Measurements from ENCODE around the gene RPS3A. TPM values are rescaled to one million over a fixed set of nuclear protein-coding genes. Genes with fewer than 3 reads are reported as not detected.
"Not testable (repeated sequence)": the region's sequence is repeated elsewhere in the genome, so short reads cannot be mapped to it uniquely, and the experiment has no call there.

The RPS3A gene
- total RNA-seq, 2 donors from 2014 or later: 2,606 to 2,707 TPM

- H3K9me3 Mint-ChIP-seq; H3K36me3 Mint-ChIP-seq (ENCODE audit: insufficient read depth in 2 of 2); DNase-seq; H3K4me3 Mint-ChIP-seq; H3K4me1 Mint-ChIP-seq (ENCODE audit: low read depth); ATAC-seq (replicated peaks in 1 of 2); H3K27ac Mint-ChIP-seq; H3K27me3 Mint-ChIP-seq (ENCODE audit: low read depth): not testable (repeated sequence)
These were observed 36.6 kb downstream of the RPS3A start for GRCh38 chr4:151136048-151136447.

GRCh38 chr4:151139814-151140213, 40.4 kb downstream of the RPS3A start:
- ATAC-seq (replicated peaks in 1 of 2): no peak
- Mint-ChIP-seq H3K9me3 (no peaks in the 10 kb centered on the region), H3K27me3 (ENCODE audit: low read depth) (no peaks in the 10 kb centered on the region), H3K36me3 (ENCODE audit: insufficient read depth in 2 of 2) (no peaks in the 10 kb centered on the region), H3K4me3 (no peak overlapping the region), H3K27ac (no peak overlapping the region), H3K4me1 (ENCODE audit: low read depth) (no peaks in the 10 kb centered on the region)
- DNase-seq: no peak

GRCh38 chr4:151142758-151143157, 43.3 kb downstream of the RPS3A start:
- Mint-ChIP-seq H3K27me3 (ENCODE audit: low read depth) (no peaks in the 10 kb centered on the region), H3K9me3 (no peaks in the 10 kb centered on the region), H3K4me1 (ENCODE audit: low read depth) (no peaks in the 10 kb centered on the region), H3K36me3 (ENCODE audit: insufficient read depth in 2 of 2) (no peaks in the 10 kb centered on the region), H3K27ac (no peak overlapping the region), H3K4me3 (no peak overlapping the region)
- DNase-seq (no peak), ATAC-seq (replicated peaks in 1 of 2) (no peak)

DNA sequence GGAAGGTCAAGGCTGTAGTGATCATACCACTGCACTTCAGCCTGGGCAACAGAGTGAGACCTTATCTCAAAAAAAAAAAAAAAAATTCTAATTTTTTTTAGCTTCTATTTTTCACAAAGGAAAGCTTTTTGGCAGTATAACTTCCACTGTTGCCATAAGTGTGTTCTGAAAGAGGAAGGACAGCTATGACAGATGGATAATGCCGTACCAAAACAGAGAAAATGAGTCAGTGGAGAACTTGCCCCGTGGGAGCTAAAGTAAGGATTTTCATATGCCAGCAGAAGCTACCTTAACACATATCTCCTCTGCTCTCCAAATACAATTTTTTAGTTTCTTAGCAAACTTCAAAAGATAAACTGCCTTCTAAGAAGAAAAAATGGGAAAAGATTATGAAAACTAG, 43.7 kb downstream of the RPS3A start:
- Mint-ChIP-seq H3K4me3 (no peak overlapping the region), H3K27me3 (ENCODE audit: low read depth) (no peaks in the 10 kb centered on the region), H3K9me3 (no peaks in the 10 kb centered on the region), H3K4me1 (ENCODE audit: low read depth) (no peaks in the 10 kb centered on the region), H3K36me3 (ENCODE audit: insufficient read depth in 2 of 2) (no peaks in the 10 kb centered on the region), H3K27ac (no peak overlapping the region)
- DNase-seq (no peak), ATAC-seq (replicated peaks in 1 of 2) (peak in 1 of 2 donors; percentile 32)

DNA sequence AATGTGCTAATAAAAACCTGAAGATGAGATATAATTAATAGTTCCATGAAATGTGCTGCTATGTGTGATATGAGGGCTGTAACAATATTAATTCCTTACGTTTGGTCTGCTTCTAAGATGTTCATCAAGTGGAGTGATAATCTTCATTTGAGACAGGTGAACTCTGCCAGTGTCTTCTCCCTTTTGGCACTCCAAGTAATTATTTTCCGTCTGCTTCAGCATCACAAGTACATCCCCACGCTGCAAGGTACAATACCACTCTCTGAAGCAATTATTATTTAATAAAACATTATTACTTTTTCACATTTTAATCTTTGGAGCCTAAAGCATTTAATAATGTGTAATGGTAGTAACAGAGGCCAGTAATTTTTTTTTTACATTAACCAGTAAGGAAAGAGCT, 44.4 kb downstream of the RPS3A start:
- Mint-ChIP-seq H3K4me1 (ENCODE audit: low read depth) (no peaks in the 10 kb centered on the region), H3K27ac (no peak overlapping the region), H3K9me3 (no peaks in the 10 kb centered on the region), H3K4me3 (no peak overlapping the region), H3K27me3 (ENCODE audit: low read depth) (no peaks in the 10 kb centered on the region), H3K36me3 (ENCODE audit: insufficient read depth in 2 of 2) (no peaks in the 10 kb centered on the region)
- DNase-seq (no peak), ATAC-seq (replicated peaks in 1 of 2) (no peak)

DNA sequence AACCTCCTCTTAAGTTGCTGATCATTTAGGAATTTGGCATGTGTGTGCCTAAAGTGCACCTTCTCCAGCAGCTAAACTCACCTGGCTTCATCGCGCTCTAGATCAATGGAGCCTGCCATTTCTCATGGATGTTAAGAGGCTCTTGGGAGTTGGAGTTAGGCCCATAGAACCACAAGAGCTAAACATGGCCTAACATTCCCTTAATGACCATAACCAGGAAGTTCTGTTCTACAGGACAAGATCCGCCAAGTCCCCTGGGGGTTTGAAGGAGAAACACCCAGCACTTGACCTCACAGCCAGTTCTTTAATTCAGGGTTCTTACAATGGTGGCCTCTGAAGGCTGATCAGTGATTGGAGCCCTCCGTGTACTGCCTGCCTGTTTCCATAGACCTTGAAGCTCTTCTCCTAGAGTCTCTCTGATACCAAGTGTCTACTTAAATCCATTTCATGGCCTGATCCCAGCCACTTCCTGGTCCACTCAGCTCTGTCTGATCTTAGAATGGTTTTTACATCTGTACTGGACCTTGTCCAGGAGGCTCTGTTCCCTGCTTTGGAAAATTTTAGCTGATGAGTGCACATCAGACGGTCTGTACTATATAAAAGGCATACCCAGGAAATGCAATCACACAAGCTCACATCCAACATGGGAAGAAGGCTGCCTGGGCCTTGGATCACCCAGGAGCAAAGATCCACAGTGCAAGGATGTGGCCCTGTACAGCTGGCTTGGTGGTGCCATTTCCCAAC, 45.1 kb downstream of the RPS3A start:
- no peak overlapping the region for H3K4me3 Mint-ChIP-seq
- no peaks in the 10 kb centered on the region for H3K27me3 Mint-ChIP-seq (ENCODE audit: low read depth)
- no peak overlapping the region for H3K27ac Mint-ChIP-seq
- no peaks in the 10 kb centered on the region for H3K9me3 Mint-ChIP-seq
- H3K36me3 Mint-ChIP-seq (ENCODE audit: insufficient read depth in 2 of 2): no peaks in the 10 kb centered on the region
- no peak for DNase-seq
- ATAC-seq (replicated peaks in 1 of 2): no peak
- H3K4me1 Mint-ChIP-seq (ENCODE audit: low read depth): no peaks in the 10 kb centered on the region

- Mint-ChIP-seq H3K4me3 (no peak overlapping the region), H3K27ac (no peak overlapping the region), H3K36me3 (ENCODE audit: insufficient read depth in 2 of 2) (no peaks in the 10 kb centered on the region), H3K9me3 (no peaks in the 10 kb centered on the region), H3K4me1 (ENCODE audit: low read depth) (no peaks in the 10 kb centered on the region), H3K27me3 (ENCODE audit: low read depth) (no peaks in the 10 kb centered on the region)
- ATAC-seq (replicated peaks in 1 of 2) (no peak), DNase-seq (no peak)
These were observed 47.6 kb downstream of the RPS3A start for GRCh38 chr4:151147000-151147399.

- H3K36me3 Mint-ChIP-seq (ENCODE audit: insufficient read depth in 2 of 2): no peaks in the 10 kb centered on the region
- H3K27me3 Mint-ChIP-seq (ENCODE audit: low read depth): no peaks in the 10 kb centered on the region
- no peaks in the 10 kb centered on the region for H3K9me3 Mint-ChIP-seq
- ATAC-seq (replicated peaks in 1 of 2) (no peak), DNase-seq (no peak)
- H3K4me1 Mint-ChIP-seq (ENCODE audit: low read depth): no peaks in the 10 kb centered on the region
- H3K27ac Mint-ChIP-seq: no peak overlapping the region
- H3K4me3 Mint-ChIP-seq: no peak overlapping the region
These were observed 48.8 kb downstream of the RPS3A start for GRCh38 chr4:151148261-151148660.

DNA sequence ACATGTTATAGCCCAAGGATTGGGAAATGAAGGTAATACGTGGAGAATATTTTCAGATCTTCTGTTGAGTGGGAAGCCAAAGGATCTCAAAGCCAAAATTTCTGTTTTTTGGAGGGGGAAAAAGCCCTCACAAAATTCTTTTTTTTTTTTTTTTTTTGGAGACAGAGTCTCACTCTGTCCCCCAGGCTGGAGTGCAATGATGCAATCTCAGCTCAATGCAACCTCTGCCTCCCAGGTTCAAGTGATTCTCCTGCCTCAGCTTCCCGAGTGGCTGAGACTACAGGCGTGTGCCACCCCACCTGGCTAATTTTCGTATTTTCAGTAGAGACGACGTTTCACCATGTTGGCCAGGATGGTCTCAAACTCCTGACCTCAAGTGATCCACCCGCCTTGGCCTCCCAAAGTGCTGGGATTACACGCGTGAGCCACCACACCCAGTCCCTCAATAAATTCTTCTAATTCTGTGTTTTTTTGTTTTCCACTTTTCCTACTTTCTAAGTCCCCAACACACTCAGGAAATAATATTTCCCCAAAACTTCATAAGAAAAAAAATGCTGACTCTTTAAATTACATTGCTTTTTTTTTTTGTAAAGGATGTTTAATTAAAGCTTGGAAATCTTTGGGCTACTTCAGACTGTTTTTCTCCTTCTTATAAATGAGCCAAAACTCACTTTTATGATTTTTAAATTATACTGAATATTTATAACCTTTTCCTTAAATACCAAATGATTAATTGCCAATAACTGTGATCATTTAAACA, 51.6 kb downstream of the RPS3A start:
- Mint-ChIP-seq H3K4me1 (ENCODE audit: low read depth) (no peaks in the 10 kb centered on the region), H3K27me3 (ENCODE audit: low read depth) (no peaks in the 10 kb centered on the region), H3K4me3 (no peak overlapping the region), H3K9me3 (no peaks in the 10 kb centered on the region), H3K27ac (no peak overlapping the region), H3K36me3 (ENCODE audit: insufficient read depth in 2 of 2) (no peaks in the 10 kb centered on the region)
- ATAC-seq (replicated peaks in 1 of 2): no peak
- DNase-seq: no peak

DNA sequence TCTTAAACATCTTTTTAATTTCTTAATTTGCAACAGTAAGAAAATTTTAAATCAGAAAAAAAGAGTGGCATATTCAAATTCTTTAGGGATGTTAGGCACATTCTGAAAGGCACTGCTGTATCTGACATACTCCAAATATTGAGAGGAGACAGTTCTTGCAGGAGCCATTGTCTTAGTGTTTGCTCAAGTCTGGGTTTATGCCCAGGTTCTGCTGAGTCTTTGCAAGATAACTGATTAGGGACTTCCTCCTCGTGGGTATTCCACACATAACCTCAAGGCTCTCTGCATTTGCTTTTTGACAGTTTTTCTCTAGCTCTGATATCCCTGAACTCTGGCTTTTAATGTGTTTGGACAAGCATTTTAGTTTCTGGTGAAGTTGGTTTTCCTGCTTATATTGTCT, 52.6 kb downstream of the RPS3A start:
- no peak for DNase-seq
- no peak overlapping the region for H3K4me3 Mint-ChIP-seq
- no peaks in the 10 kb centered on the region for H3K27me3 Mint-ChIP-seq (ENCODE audit: low read depth)
- ATAC-seq (replicated peaks in 1 of 2): no peak
- H3K9me3 Mint-ChIP-seq: no peaks in the 10 kb centered on the region
- H3K36me3 Mint-ChIP-seq (ENCODE audit: insufficient read depth in 2 of 2): no peaks in the 10 kb centered on the region
- no peaks in the 10 kb centered on the region for H3K4me1 Mint-ChIP-seq (ENCODE audit: low read depth)
- H3K27ac Mint-ChIP-seq: no peak overlapping the region

DNA sequence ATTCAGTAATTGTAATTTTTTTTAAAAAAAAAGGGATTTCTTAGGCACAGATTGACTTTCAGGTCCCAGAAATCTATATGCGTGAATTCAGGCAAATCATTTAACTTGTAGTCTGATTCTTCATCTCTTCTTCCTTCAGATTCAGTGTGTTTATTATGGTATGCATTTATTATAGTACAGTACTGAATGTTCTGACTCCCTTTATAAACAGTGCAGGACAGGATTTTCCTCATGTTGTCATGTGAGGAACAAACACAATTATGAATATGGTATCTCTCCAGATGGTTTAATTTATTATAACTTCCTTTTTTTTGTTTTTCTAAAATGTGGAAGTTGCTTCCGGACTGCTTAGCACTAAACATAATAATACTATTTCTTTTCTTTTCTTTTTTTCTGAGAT, 54.2 kb downstream of the RPS3A start:
- Mint-ChIP-seq H3K27ac (no peak overlapping the region), H3K4me1 (ENCODE audit: low read depth) (no peaks in the 10 kb centered on the region), H3K36me3 (ENCODE audit: insufficient read depth in 2 of 2) (no peaks in the 10 kb centered on the region), H3K4me3 (no peak overlapping the region), H3K27me3 (ENCODE audit: low read depth) (no peaks in the 10 kb centered on the region), H3K9me3 (no peaks in the 10 kb centered on the region)
- DNase-seq (no peak), ATAC-seq (replicated peaks in 1 of 2) (no peak)

All from activated T-cell treated with anti-CD3 and anti-CD28 coated beads, Interleukin-2, amount 50 U/mL, for 72 hours (primary cell).